Stimulated activated naive CD8-positive, alpha-beta T cell treated with anti-CD3 and anti-CD28 coated beads, Interleukin-15, Interleukin-2, amounts not matched to agents 100 U/mL and 50 U/mL, for 24 hours (primary cell): Measurements from ENCODE around the gene SH2D5.
A peak's percentile ranks its signal among the peaks of the same experiment; 100 is the strongest.
"Not testable (repeated sequence)": the region's sequence is repeated elsewhere in the genome, so short reads cannot be mapped to it uniquely, and the experiment has no call there.

Experiments used
- ATAC-seq: fragments of 150-1000 bp; cut with Tn5 transposase; one replicate; pipeline ENCODE4 v1.10.0; 2021
- DNase-seq: peaks from one replicate; pipeline ENCODE4 v3.0.0; 2021

SH2D5 gene

DNA sequence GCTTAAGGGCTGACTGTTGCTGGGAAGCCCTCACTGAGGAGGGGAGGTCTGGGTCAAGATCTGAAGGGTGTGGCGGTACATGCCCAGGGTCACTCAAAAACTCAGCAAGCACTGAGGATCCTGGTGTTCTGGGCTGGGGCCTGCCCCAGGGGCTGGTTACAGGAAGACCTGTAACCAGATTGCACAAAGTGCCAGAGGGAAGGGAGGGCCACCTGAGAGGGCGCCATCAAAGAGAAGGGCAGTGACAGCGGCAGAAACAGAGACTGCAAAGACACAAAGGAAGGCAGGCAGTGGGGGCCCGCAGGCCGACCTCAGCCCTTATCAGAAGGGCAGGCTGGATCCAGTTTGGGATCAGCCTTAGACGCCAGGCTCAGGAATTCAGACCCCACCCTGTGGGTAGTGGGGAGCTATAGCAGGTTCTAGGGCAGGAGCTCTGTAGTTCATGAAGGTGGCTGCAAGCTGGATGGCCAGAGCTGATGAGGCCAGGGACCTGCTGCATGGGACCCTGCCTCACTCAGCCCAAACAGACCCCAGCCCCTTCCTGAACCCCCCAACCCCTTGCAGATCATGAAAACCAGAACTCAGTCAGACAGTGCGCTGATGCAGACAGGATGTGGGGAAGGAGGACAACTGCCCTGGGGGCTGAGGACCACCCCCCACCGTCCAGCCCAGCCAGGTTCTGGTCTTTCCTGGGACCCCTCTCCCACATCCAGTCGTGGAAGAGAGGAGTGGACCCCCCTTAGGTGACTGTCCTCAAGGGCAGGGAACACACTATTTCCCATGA lies 3.9 kb downstream of the SH2D5 start:
- no peak for DNase-seq
- ATAC-seq = no peak

DNA sequence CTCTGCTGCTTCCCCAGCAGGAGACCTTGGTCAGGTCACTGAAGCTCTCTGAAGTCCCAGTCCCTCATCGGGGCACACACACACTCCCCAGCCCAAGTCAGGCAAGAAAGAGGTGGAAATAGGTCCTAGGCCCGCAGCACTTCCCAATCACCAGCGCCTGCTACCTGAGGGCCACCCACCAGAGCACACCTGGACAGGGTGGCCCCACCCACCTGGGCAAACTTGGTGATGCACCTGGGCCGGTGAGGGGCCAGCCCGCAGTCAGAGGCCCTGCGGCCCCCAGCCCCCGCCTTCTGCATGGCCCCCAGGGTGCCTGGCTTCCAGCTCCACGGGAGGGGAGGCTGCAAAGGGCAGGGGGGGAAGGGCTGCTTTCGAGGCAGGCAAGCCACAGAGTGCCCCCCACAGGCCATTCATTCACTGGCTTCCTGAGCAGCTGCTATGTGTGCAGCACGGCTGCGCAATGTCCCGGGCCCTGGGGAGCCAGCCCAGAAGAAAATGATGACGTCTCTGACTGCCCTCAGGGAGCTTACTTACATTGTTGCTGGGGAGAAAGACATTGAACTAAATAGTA lies 4.7 kb downstream of the SH2D5 start:
- DNase-seq = no peak
- ATAC-seq = no peak

DNA sequence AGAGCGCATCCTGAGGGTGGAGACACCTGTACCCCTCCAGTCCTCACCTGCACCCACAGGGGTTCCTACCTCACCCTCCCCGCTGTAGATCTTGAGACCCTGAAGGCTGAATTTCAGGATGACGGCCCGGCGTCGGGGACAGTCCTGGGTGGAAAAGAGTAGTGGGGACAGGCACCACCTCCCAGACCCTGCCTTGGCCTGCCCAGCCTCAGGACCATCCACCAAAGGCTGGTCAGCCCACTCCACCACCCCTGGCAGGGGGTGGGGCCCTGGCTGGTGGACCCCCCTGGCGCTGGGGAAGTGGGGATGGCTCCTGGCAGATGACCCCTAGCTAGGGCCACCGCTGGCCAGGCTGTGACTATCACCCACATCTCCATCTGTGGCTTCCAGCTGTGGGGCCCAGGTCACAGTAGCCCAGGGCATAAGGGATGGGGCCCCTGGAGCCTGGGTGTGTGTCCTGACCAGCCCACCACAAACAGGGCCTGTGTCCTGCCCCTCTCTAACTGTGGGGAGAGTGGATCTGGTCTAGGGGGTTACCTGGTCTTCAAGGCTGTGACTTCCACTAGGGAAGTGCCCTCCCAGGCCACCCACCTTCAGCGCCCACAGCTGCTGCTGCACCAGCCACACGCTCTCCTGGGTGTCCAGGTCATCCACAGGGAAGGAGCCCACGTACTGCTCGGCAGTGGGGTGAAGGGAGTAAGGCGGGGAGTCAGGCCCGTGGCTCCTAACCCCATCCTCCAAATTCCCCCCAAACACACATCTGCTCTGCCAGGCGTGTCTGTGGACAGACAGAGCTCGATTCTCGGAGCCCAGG lies 5.4 kb downstream of the SH2D5 start:
- ATAC-seq = no peak
- DNase-seq = no peak

DNA sequence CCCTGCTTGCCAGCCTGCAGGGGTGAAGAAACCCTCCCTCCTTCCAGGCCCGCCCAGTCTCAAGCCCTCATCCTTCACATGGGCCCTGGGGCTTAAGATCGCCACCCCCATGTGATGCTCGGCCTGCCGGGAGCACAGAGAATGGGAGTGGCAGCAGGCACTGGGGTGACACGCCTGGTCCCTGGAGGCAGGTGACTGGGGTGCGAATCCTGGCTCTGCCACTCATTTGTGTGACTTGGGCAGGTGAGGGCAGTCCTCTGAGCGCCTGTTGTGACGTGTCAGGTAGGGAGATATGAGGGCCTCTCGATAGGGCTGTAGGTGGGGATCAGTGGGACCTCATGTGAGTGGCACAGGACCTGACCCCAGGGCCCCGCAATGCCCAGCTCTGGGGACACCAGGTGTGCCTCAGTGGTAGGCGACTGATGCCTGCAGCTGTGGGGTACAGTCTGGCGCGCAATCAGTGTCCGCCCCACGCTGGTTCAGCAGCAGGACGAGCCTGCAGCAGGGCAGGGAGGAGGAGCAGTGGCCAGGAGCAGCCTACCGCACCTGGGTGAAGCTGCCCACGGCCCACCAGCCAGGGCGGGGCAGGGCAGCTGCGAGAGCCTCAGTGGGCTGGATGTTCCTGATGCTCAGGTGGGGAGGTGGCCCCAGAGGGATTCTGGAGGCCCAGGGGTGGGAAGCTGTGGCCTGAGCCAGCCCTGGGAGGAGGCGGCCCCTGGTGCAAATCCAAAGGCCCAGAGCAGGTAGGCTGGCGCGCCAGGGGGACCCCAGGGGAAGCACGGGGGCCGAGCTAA lies 6.2 kb downstream of the SH2D5 start:
- DNase-seq (no peak), ATAC-seq (no peak)

DNA sequence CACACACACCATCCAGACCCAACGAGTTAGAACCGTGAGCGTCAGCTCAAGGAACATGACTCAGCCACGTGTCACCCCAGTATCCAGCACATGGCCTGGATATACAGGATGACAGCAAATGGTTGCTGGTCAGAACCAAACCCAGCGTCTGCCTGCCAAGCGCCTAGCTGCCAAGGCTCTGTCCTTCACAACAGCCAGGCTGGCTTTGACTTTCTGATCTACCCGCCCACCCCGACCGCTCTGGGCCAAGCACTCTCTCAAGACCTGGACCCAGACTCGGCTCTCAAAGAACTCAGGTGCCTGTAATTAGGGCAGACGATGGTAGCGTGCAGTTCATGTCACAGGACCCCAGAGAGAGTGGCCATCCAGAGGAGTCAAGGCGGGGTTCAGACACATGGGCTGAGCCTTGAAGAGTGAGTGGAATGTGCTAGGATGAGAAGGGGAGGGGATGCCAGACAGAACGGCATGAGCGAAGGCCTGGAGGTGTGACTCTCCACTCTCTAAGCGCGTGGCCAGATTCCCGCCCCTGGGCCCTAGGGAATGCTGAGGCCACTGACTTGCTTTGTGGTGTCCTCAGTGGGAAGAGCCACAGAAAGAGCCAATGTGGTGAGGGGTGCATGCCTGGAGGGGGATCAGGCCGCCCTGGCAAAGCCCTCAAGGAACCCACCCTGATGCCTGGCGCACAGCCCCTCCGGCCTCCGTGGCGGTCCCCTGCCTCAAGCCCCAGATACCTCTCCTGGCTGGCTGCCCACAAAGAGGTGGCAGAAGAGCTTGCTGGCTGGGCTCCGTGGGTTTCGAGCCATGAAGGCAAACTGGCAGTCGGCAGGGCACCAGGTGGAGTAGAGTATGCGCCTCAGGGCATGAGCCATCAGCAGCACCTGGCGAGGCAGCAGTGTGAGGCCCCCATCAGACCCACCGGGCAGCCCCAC lies 7.0 kb downstream of the SH2D5 start:
- ATAC-seq = no peak
- DNase-seq = no peak

DNA sequence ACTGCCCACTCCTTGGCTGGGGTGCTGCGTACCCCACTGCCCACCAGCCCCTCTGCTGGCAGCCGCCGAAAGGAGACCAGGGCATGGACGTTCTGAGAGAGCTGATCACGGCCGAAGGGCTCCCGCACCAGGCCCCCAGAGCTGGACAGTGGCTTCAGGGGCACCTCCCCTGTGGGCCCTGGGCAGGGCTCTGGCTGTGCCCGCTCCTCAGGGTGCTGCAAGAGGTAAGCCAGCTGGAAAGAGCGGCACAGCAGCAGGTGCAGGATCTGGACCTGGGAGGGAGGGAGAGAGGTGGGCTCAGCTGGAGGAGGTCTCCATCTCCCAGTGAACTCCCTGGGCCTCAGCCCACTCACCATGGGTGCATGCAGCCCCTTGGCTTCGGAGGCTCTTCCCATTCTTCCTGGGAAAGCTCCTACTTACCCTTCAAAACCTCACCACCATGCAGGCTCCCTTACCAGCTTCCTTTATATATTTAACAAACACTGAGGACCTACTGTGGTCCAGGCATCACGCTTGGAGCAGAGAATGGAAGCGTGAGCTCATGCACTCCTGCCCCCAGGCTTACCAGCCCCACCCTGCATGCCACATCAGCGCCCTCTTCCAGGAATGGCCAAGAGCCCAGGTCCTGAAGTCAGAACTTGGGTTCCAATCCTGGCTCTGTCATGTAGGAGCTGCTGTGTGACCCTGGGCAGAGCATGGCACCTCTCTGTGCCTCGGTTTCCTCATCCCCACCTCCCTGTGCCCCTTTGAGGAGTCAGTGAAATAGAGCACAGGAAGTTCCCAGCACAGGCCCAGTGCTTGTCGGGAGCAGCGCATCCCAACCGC lies 7.9 kb downstream of the SH2D5 start:
- ATAC-seq = no peak
- DNase-seq = no peak

DNA sequence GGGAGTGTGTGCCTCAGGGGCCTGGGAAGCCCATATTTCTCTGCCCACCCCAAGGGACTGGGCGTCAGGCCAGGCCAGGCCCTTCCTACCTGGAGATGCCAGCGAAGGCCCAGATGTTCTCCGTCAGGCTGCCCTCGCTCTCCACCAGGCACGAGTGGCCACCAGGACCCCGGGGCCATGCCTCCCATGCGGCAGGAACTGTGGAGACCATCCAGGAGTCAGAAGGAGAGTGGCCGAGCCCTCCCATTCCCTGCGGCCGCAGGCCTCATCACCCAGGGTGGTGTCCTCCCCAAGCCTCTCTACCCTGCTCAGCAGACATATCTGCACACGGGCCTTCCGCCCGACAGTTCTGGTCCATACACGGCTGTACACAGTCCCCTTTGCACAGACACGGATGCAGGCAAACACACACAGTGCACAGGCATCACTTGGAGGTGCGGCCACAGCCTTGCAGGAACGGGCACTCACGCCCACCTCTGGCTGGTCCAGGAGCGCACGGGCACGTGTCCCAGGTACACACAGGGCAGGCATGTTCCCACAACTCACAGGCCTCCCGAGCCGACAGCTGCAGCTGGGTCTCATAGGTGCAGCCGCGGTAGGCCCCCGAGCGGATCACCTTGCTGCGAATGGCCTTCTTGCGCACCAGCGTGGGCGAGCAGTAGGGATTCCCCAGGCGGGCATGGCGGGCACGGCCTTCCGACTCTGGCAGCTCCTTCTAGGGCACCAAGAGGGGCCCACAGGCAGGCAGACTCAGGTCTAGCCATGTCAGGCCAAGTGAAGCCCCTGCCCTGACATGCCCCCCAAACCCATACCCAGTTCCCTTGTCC lies 8.8 kb downstream of the SH2D5 start:
- no peak for DNase-seq

DNA sequence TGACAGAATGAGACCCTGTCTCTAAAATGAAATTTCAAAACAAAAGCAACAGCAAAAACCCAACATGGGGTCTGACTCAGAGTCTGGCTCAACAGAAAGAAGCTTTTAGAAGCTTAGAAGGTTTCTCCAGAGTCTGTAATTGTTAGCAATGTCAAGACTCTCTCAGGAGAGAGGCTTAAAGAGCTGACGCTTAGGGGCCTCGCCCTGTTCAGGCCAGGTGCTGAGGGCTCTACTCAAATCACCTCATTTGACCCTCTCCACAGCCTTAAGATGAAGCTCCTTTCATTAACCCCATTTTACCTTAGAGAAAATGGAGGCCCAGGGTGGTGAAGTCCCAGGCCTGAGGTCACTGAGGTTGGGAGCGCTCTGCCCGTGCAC lies 9.4 kb downstream of the SH2D5 start:
- ATAC-seq (no peak), DNase-seq (no peak)

More for the DNA sequence above, 8.8 kb downstream of the SH2D5 start:
- ATAC-seq = no peak

DNA sequence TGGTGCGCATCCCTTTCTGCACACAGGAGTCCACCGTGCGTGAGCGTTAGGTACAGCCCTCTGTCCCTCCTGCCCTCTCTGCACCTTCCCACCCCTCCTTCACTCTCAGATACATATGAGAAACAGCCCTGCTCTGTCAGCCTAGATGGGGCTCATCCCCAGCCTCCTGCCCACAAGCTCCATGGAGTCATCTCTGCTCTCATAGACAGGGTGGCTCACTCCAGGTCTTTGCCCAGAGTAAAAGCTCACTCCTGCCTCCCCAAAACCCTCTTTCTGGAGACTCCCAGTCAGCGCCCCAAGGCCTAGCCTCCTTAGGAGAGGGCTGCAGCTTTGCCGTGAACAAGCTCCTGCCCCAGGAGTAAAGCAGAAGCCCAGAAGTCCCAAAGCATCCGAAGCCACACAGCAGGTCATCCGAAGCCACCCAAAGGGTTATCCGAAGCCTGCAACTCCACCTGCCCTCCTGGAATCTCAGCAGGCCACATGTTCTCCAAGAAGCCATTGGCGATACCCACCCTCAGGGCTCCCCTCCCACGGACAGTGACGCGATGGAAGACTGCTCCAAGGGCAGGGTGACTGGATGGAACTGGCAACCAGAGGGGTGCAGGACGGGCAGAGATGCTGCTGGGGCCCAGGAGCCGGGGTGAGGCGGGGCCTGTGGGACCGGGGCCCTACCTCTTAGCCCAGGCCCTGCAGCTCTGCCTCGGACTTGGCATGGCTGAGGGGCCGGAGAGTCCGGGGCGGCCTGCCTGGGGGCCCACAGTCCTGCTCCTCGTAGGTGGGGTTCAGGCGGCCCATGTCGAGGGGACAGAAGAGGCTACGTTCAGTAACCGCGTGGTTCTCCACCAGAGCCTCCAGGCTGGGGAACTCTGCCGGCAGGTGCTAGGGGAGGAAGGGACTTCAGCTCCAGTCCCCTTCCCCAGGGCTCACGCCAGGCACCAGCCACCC lies 11.1 kb downstream of the SH2D5 start:
- no peak for ATAC-seq
- DNase-seq = no peak

DNA sequence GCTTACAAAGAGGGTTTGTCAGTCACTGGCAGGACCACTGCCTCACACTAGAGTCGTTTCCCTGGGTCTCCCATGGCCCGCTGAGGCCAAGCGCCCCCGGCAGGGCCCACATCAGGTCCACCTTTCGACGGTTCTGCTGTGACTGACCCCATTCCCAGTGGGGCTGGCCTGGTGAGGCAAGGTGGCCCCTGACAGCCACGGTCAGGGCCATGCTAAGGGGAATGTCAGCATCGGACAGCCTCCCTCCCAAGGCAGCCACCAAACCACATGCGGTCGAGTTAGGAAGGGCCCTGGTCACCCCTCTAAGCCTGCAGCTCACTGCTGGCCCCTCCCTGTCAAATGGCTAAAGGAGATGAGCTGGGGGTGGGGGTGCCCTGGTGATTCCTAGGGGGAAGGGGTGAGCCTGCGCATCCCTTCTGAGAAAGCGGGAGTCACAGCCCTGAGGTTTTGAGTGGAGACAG lies 11.8 kb downstream of the SH2D5 start:
- DNase-seq = no peak
- ATAC-seq = no peak

DNA sequence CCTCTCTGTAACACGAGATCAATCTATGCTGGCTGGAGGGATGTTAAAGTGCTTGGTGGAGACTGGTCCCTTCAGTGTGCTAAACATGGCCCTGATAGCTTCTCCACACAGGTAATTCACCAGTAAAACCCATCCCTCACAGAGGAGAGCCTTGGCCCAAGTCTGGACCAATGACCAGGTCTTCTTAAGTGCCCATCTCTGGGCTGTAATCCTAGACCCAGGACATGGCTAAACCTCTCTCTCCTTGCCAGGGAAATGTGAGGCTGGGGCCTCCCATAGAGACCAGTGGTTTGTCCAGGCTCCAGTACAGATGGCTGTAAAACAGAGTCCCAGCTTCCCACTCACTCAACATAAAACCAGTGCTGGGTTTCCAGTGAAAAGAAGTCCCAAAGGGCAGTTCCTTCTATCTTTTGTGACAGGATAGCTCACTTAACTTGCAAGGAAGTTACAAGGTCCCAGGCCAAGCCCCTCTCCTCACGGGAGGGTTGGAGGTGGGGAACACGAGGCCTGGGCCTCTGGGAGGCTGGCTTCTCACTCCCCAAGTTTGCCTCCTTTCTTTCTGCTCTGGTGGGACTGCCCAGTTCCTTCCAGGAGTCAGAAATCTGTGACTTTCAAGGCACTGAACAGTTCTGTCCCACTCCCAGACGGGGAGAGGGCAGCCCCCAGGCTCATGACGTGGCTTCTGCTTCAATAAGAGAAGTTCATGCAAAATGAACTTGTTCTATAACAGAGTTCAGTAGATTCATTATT lies 12.5 kb downstream of the SH2D5 start:
- ATAC-seq (no peak), DNase-seq (no peak)

DNA sequence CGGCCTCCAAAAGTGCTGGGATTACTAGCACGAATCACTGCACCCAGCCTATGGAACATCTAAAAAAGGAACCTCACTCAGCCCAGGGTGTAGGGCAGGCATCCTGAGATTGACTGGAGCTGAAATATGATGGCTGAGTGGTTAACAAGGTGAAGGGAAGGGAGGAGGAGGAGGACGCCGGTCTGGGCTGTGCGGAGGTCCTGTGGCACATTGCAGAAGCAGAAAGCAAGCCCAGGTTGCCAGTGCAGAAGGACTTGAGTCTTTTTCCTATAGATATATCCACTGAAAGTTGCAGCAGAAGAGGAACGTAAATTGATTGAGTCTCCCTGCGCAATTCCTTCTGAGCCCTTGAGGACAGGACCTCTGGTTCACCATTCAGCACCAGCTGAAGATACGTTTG lies 13.2 kb downstream of the SH2D5 start:
- DNase-seq (no peak), ATAC-seq (no peak)

DNA sequence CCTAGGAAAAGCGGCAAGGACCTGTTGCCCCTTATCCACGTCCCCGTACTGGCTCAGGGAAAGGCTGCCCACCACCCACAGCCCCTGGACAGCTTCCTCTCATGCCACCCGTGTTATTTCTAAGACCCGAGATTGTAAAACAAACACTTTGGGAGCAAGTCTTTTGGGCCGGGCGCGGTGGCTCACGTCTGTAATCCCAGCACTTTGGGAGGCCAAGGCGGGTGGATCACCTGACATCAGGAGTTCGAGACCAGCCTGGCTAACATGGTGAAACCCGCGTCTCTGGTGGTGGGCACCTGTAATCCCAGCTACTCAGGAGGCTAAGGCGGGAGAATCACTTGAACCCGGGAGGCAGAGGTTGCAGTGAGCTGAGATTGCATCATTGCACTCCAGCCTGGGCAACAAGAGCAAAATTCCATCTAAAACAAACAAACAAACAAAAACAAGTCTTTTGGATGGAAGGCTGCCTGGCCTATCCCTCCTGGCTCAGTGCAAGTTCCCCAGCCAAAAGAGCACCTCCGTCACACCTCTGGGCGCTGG lies 14.1 kb downstream of the SH2D5 start:
- not testable (repeated sequence) for DNase-seq, ATAC-seq

DNA sequence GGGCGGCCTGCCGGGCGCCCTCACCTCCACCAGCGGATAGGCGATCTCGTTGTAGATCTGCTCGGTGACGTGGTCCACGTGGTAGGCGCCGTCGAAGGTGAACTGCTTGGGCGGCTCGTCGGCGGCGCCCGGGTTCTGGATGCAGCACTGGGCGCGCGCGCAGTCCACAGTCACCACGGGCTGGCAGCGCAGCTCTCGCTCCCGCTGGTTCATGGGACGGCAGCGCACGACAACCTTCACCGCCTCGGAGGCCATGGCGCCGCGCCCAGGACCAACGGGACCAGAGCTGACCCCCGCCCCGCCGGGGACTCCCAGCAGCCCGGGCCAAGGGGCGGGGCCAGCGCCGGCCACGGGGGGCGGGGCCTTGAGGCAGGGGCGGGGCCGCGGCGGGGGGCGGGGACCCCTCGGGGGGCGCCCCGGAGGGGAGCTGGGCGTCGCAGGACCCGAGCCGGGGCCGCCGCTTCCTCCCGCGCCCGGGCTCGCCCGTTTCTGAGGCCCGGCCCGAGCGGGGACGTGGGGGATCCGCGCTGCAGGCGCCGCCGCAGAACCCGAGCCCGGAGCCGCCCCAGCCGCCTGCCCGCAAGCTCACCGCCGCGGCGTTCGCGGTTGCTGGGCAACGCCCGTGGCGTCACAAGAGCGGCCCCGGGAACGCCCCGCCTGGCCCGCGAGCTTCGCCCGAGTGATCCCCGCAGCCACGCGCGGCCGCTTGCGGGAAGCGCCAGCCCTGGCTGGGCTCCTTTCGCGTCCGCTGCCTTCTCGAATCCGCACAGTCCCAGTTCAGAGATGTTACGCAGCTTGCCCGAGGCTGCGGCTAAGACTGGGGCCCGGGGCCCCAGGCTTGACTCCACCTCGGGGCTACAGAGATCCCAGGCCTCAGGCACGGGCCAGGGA lies 14.8 kb downstream of the SH2D5 start, which contains the start of gene KIF17:
TSS of gene KIF17 (minus strand) at position 556 of the 891 bp plus-strand sequence. CDS start at position 255, 301 bp downstream.
- DNase-seq (peak; percentile 69), ATAC-seq (peak; percentile 47)

DNA sequence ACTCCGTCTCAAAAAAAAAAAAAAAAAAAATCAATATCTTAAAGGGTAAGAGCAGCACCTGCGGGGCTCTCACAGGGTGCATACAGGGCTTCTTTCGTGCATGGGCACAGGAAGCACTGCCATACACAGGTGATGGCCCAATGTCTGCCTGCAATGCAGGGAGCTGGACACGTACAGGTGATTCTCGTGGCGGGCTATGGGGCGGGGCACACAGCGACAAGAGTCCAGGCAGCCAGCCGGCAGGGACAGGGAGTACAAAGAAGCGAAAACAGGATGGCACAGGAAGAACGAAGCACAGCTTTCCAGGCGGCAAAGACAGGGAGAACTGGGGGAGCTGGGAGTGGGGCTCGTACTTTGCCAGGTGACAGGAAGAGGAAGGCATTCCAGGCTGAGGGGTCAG lies 16.3 kb downstream of the SH2D5 start:
- ATAC-seq (no peak), DNase-seq (no peak)

DNA sequence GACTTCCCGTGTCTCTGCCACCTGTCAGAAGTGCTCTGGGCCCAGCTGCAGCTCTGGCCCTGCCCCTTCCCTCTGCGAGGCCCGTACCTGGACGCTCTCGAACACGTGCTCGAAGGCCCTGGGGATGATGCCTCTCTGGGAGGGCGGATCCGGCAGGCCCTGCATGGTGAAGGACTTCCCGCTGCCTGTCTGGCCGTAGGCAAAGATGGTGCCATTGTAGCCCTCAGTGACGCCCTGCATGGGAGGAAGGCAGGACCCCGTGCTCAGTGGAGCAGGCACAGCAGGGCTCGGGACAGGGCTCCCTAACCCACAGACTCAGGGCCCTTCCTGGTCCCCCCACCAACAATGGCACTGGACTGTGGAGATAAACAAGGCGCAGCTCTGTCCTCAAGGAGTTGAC lies 17.1 kb downstream of the SH2D5 start:
- ATAC-seq = no peak
- no peak for DNase-seq
